Measurements from ENCODE around the gene COMMD2.

Gene COMMD2

GRCh38 chr3:149777414-149778214, 25.3 kb upstream of the COMMD2 start:
- no peak for TF ChIP-seq CTCF (IDR thresholded peaks at IDR 0.05; ENCODE audit: extremely low read depth, insufficient read depth, missing control alignments)
- in situ Hi-C loops (cut with MboI; ENCODE audit: low pct_unique_long_range_greater_than_20kb, low sequenced_read_pairs, unreplicated experiment): no loop called here
- no peak for DNase-seq (ENCODE audit: low spot score)

- DNase-seq (ENCODE audit: low spot score): no peak
- TF ChIP-seq CTCF (IDR thresholded peaks at IDR 0.05; ENCODE audit: extremely low read depth, insufficient read depth, missing control alignments): no peak
- in situ Hi-C loops (cut with MboI; ENCODE audit: low pct_unique_long_range_greater_than_20kb, low sequenced_read_pairs, unreplicated experiment): no loop called here
Measured at GRCh38 chr3:149776170-149776569, 23.9 kb upstream of the COMMD2 start.

GRCh38 chr3:149772861-149773260, 20.6 kb upstream of the COMMD2 start:
- in situ Hi-C loops (cut with MboI; ENCODE audit: low pct_unique_long_range_greater_than_20kb, low sequenced_read_pairs, unreplicated experiment): no loop called here
- no peak for DNase-seq (ENCODE audit: low spot score)
- TF ChIP-seq CTCF (IDR thresholded peaks at IDR 0.05; ENCODE audit: extremely low read depth, insufficient read depth, missing control alignments): no peak

- DNase-seq (ENCODE audit: low spot score): peak; percentile 47
- peak; percentile 63 for TF ChIP-seq CTCF (IDR thresholded peaks at IDR 0.05; ENCODE audit: extremely low read depth, insufficient read depth, missing control alignments)
- in situ Hi-C loops (cut with MboI; ENCODE audit: low pct_unique_long_range_greater_than_20kb, low sequenced_read_pairs, unreplicated experiment): no loop called here
Measured at GRCh38 chr3:149771652-149772271, 19.5 kb upstream of the COMMD2 start.

- in situ Hi-C loops (cut with MboI; ENCODE audit: low pct_unique_long_range_greater_than_20kb, low sequenced_read_pairs, unreplicated experiment): no loop called here
- TF ChIP-seq CTCF (IDR thresholded peaks at IDR 0.05; ENCODE audit: extremely low read depth, insufficient read depth, missing control alignments): no peak
- no peak for DNase-seq (ENCODE audit: low spot score)
Measured at GRCh38 chr3:149770246-149770645, 18.0 kb upstream of the COMMD2 start.

GRCh38 chr3:149768704-149769103, 16.4 kb upstream of the COMMD2 start:
- in situ Hi-C loops (cut with MboI; ENCODE audit: low pct_unique_long_range_greater_than_20kb, low sequenced_read_pairs, unreplicated experiment): no loop called here
- no peak for DNase-seq (ENCODE audit: low spot score)
- no peak for TF ChIP-seq CTCF (IDR thresholded peaks at IDR 0.05; ENCODE audit: extremely low read depth, insufficient read depth, missing control alignments)
